ENCODE data around the gene CNNM4.

CNNM4 gene

GRCh38 chr2:96837575-96837974 lies 76.9 kb downstream of the CNNM4 start:
- no peak for DNase-seq

- DNase-seq, result no peak
These were observed 77.9 kb downstream of the CNNM4 start for GRCh38 chr2:96838345-96839292.

DNA sequence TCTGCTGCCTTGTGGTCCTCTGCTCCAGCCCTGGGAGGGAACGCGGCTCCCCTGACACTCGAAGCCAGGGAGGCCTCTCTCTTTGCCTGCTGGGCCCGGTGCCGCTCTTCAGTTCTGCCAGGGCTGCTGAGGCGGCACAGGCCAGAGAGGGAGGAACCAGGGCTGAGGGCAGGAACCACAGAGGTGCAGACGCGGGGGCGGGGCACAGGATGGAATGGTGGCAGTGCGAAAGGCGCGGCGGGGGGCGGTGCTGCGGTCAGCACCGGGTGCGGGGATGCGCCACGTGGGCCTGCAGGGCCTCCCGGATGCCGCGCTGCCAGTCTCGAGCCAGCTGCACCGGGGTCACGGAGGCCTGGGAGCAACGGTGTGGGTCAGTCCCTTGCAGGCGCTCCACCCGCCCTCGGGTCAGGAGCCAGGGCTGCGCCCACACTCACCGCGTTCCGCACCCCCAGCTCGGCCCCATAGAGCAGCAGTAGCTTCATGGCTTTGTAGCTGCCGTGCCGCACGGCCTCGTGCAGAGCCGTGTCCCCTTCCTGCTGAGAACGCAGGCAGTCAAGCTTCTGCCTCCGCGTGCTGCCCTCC lies 78.7 kb downstream of the CNNM4 start:
- DNase-seq, result no peak

DNA sequence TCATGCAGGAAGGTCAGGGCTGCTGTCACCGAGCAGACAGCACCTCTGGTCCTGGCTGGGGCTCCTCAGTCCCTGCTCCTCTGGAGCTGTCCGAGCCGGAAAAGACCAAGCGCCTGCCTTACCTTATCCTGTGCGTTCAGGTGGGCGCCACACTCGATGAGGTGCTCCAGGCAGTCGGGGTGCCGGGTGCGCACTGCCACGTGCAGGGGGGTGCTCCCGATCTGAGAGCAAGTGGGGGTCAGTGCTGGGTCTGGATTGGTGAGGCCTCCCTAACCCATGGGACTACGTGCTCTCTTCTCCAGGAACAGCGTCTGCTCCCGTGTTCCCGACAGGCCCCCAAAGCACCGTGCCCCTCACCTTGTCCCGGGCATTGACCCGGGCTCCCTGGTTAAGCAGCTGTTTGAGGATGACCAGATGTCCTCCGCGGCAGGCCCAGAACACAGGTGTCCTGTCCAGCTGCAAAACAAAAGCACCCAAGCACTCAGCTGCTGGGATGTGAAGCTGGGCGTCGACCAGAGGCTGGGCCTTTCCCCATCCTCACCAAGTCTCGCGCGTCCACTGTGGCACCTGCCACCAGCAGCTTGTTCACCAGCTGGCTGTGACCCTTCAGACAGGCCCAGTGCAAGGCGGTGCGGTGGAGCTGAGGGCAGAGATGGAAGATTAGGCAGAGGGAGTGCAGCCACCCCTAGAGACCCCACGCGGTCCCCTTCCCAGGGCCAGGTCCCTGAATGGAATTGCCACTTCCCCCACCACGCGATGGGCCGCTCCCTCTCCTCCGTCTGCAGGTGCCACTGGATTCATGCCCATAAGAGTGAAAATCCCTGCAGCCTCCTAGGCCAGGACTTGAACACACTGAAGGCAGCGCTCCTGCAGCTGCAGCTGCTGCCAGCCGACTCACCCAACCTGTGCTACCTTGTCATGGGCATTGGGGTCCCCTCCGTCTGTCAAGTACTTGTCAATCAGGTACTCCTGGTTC lies 79.5 kb downstream of the CNNM4 start:
- no peak for DNase-seq

DNA sequence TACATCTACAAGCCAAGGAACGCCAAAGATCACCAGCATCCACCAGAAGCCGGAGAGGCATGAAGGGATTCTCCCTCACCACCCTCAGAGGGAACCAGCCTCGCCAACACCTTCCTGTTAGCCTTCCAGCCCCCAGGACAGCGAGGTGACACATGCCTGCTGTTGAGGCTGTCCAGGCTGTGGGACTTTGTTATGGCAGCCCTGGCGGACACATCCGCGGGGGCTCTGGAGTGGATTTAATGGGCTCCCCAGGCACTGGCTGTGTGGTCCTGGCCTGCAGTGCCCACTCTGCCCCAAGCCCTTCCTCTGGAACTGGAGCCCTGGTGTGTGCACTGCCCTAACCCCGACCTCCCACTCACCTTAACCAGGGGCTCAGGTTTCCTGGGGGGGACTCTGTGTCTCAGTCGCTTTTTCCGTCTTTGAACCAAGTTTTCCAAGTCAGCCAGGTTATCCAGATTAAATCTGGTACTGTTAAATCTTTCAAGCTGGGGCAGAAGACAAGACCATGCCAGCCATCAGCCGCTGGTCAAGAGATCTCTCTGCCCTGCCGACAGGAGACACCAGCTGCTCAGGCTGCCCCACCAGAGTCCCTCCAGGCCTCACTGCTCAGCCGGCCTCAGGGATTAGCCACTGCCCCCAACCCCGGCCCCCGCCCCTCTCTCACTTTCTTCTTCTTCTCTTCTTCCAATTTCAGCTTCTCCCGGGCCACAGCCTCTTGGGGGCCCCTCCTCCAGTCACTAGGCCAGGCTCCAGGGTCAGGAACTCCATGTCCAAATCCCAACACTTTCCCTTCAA lies 81.2 kb downstream of the CNNM4 start:
- no peak for DNase-seq

GRCh38 chr2:96842600-96842999 lies 81.9 kb downstream of the CNNM4 start:
- no peak for DNase-seq

GRCh38 chr2:96843538-96844268 lies 83.0 kb downstream of the CNNM4 start, which contains the start of gene ANKRD23:
Gene ANKRD23 (minus strand): TSS chr2:96844021. CDS start chr2:96843992, 29 bp downstream.
- no peak for DNase-seq

DNA sequence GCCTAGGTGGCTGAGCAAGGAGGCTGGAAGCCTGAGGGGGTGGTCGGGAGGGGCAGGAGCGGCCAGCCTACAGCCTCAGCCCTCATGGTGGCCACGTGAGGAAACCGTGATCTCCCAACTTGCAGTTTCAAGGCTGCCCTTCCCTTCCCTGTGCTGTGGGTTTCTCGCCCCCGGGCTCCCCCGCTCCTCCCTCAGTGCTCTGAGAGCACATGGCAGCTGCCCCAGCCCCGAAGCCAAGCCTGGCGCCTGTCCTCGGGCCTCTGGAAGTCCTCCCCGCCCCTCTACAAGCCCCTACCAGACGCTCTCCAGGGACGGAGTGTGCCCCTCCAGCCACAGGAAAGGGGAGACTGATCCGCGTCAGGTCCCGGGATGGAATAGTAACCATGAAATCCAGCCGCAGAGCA lies 83.7 kb downstream of the CNNM4 start:
- no peak for DNase-seq

DNA sequence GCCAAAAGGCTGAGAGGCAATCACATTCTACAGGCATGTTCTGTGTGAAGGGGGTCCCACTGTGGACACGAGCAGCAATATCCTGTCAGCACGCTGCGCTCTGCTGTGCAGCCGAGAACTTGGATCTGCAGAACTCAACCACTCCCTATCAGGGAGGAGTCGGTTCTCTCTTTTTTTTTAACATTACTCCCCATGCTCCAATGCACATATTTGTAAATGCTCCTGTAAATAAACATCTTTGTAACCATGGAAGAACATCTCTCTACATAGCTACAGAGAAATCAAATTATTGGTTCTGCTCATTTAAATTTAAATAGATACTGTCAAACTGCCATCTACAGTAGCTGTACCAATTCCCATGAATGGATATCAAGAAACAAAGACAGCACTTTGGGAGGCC lies 86.1 kb downstream of the CNNM4 start:
- no peak for DNase-seq

DNA sequence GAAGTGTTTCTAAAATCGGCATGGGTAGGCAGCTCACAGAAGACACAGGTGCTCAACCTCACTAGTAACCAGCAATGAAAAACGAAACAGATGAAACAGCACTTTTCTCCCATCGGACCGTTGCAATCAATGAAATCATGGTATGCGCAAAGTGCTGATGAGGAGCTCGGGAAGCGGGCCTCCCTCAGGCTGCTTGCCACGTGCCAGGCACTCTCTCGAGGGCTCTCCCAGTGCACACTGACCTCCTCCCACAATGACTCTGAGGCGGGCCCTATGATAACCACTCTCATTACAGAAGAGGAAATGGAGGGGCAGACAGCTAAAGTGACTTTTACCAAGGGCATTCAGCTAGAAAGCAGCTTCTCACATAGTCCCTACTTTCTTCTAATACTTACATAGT lies 86.9 kb downstream of the CNNM4 start:
- no peak for DNase-seq

GRCh38 chr2:96848264-96848663 lies 87.6 kb downstream of the CNNM4 start:
- DNase-seq, result no peak

DNA sequence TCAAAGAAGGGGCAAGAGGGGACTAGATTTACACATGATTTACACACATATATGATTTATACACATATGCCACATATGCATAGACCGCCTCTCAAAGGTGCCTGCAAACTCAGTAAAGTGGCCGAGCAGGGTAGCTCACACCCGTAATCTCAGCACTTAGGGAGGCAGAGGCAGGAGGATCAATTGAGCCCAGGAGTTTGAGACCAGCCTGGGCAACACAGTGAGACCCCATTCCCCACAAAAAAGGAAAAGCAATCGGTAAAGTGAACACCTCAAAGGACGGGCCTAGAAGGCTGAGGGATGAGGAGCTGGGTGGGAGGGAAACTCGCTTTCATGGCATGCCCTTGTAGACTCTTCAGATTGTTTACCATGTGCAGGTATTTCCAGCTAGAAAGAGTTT lies 92.0 kb downstream of the CNNM4 start:
- no peak for DNase-seq

- DNase-seq, result no peak
These were observed 92.6 kb downstream of the CNNM4 start for GRCh38 chr2:96853321-96853720.

GRCh38 chr2:96856776-96857666 lies 96.3 kb downstream of the CNNM4 start:
- no peak for DNase-seq

GRCh38 chr2:96857667-96858372 lies 97.1 kb downstream of the CNNM4 start, which contains the start of gene ANKRD39:
Gene ANKRD39 (minus strand): TSS chr2:96858016. CDS start chr2:96857987, 29 bp downstream.
- peak; percentile 96 for DNase-seq

- no peak for DNase-seq
These were observed 98.5 kb downstream of the CNNM4 start for GRCh38 chr2:96859099-96859649.

GRCh38 chr2:96859681-96860064 lies 99.0 kb downstream of the CNNM4 start:
- no peak for DNase-seq

GRCh38 chr2:96860065-96861029 lies 99.6 kb downstream of the CNNM4 start:
- DNase-seq, result no peak

Data from T1000 (cell line).